Hepatocyte (in vitro differentiated cells): Measurements from ENCODE around the gene RASSF4. TPM values are rescaled to one million over a fixed set of nuclear protein-coding genes. Genes with fewer than 3 reads are reported as not detected.
A peak's percentile ranks its signal among the peaks of the same experiment; 100 is the strongest.

Experiments used
- DNase-seq: peaks from one replicate; pipeline ENCODE4 v3.0.0-alpha.2; 2016; ENCODE audit warnings: low spot score
- H2AFZ ChIP-seq: fragments of 200-600 bp; sonication (generic); 2 replicates; pipeline ENCODE4 v1.6.0; 2016; ENCODE audit warnings: antibody characterized with exemption, mild to moderate bottlenecking
- H3K27ac ChIP-seq: fragments of 200-600 bp; sonication (generic); 2 replicates; pipeline ENCODE4 v1.5.1; 2016; ENCODE audit warnings: mild to moderate bottlenecking
- H3K27me3 ChIP-seq: fragments of 200-600 bp; sonication (generic); 2 replicates; pipeline ENCODE4 v1.6.1; 2016
- H3K36me3 ChIP-seq: fragments of 200-600 bp; sonication (generic); replicated peaks from 2 replicates; pipeline ENCODE4 v1.5.1; 2016; ENCODE audit warnings: low read depth; ENCODE audit not compliant: insufficient read depth
- H3K4me1 ChIP-seq: fragments of 200-600 bp; sonication (generic); 2 replicates; pipeline ENCODE4 v1.5.1; 2016; ENCODE audit warnings: mild to moderate bottlenecking, moderate library complexity; ENCODE audit not compliant: insufficient read depth
- H3K4me2 ChIP-seq: fragments of 200-600 bp; sonication (generic); 2 replicates; pipeline ENCODE4 v1.6.0; 2016
- H3K4me3 ChIP-seq: fragments of 200-600 bp; sonication (generic); 2 replicates; pipeline ENCODE4 v1.5.1; 2016; ENCODE audit warnings: mild to moderate bottlenecking
- H3K79me2 ChIP-seq: fragments of 200-600 bp; sonication (generic); 2 replicates; pipeline ENCODE4 v1.6.0; 2017; ENCODE audit warnings: mild to moderate bottlenecking
- H3K9me2 ChIP-seq: fragments of 200-600 bp; sonication (generic); replicated peaks from 2 replicates; pipeline ENCODE4 v1.6.0; 2017; ENCODE audit warnings: mild to moderate bottlenecking; ENCODE audit not compliant: insufficient read depth
- H3K9me3 ChIP-seq: fragments of 200-600 bp; sonication (generic); 2 replicates; pipeline ENCODE4 v1.5.1; 2016; ENCODE audit warnings: low read depth, mild to moderate bottlenecking
- H4K20me1 ChIP-seq: fragments of 200-600 bp; sonication (generic); 2 replicates; pipeline ENCODE4 v1.6.0; 2016; ENCODE audit warnings: mild to moderate bottlenecking; ENCODE audit not compliant: insufficient read depth, poor library complexity, severe bottlenecking
- CTCF ChIP-seq: fragments of 200-600 bp; sonication (generic); IDR thresholded peaks from 2 replicates; pipeline ENCODE4 v1.5.1; 2016; ENCODE audit warnings: antibody characterized with exemption, mild to moderate bottlenecking; ENCODE audit not compliant: poor library complexity
- EZH2 ChIP-seq: fragments of 200-600 bp; sonication (generic); IDR thresholded peaks from 2 replicates; pipeline ENCODE4 v1.6.1; 2016; ENCODE audit warnings: antibody characterized with exemption, mild to moderate bottlenecking, borderline replicate concordance
- EZH2phosphoT487 ChIP-seq: fragments of 200-600 bp; sonication (generic); IDR thresholded peaks from one replicate; pipeline ENCODE4 v1.6.1; 2018; ENCODE audit warnings: antibody characterized with exemption, mild to moderate bottlenecking, low read depth, moderate library complexity; ENCODE audit not compliant: unreplicated experiment, severe bottlenecking
- WGBS: methylation state at CpG from one replicate; pipeline ENCODE4 v1.1.6; 2016; ENCODE audit warnings: low lambda C conversion rate; ENCODE audit errors: missing lambda C conversion rate; 5-methylcytosine and 5-hydroxymethylcytosine counted together
- polyA plus RNA-seq: library from polyadenylated mRNA; unstranded; fragments of >200 nt; fragmentation: Nextera tagmentation; extraction: Ambion mirVana; gene quantifications from 2 replicates; pipeline ENCODE4 v1.2.1, GENCODE V29; 2016
- total RNA-seq: library from RNA; depleted of rRNA; stranded (reverse); fragments of >200 nt; gene quantifications from 2 replicates; pipeline ENCODE4 v1.2.3, GENCODE V29; 2014

Gene RASSF4
- total and polyA plus RNA-seq, 2 experiments from 2014 or later = 19.2 to 20.1 TPM

DNA sequence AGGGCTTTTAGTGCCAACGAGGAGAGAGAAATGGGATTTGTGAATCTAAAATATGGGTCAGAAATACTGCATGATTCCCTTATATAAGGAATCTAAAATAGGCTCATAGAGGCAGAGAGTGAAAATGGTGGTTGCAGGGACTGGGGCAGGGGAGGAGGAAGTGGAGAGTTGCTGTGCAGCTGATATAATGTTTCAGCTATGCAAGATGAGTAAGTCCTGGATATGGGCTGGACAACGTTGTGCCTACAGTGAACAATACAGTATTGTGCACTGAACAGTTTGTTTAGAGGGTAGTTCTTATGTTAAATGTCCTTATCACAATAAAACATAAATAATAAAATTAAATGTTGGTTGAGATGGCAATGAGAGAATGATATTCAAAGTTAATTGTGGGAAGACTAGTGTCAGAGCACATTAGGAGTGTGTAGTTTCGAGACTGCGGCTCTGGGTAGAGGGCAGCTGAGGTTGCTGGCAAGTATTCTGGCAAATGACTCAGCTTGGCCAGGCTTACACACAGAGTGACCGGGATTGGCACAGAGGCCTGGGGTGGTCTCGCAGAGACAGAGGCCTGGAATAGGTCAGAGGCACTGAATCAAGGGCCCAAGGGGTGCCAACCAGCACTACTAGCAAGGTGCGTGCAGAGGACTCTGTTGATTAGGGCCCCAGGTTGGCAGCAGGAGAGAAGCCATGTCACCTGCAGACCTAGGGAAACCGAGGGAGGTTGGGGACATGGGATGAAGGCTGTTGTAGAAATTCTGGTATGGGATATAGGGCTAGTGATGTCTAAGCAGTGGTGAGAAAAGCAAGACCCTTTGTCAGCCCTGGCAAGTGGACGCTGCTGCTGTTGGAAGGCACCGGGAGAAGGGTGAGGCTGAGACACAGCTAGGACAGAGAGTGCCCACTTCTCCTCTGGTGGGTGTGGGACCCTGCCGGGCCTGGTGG, 21.8 kb downstream of the RASSF4 start:
- H3K36me3 ChIP-seq = no peaks in the 10 kb centered on the region
- no peaks in the 10 kb centered on the region for H4K20me1 ChIP-seq
- H3K4me3 ChIP-seq = no peak overlapping the region
- H3K27ac ChIP-seq = peak overlapping the region; percentile 78
- 85% methylated on average over 11 of the region's 11 CpGs for WGBS
- H3K9me2 ChIP-seq = no peaks in the 10 kb centered on the region
- TF ChIP-seq EZH2 = no peak
- no peak for TF ChIP-seq EZH2phosphoT487
- H3K4me2 ChIP-seq = peak overlapping the region; percentile 25
- no peaks in the 10 kb centered on the region for H3K27me3 ChIP-seq
- H2AFZ ChIP-seq = no peak overlapping the region
- DNase-seq = peak; percentile 70
- no peaks in the 10 kb centered on the region for H3K9me3 ChIP-seq
- peaks cover 63% of the 10 kb centered on the region for H3K4me1 ChIP-seq
- H3K79me2 ChIP-seq = peaks cover 4% of the 10 kb centered on the region

DNA sequence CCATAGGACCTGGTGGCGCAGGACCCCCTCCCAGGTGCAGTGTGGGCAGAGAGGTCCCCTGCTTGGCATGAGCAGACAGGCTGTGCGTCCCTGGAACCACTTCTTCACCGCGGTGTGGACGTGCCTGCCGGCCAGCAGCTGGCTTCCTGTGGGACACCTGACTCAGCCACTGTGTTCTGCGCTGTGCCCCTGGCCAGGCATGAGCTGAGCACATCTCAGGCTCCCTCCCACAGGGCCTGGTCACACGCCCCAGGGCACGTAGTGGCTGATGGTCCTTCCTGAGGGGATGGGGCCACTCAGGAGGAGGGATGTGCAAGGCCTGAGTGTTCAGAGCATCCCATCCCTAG, 22.5 kb downstream of the RASSF4 start:
- H3K4me3 ChIP-seq = no peak overlapping the region
- H3K9me3 ChIP-seq = no peaks in the 10 kb centered on the region
- DNase-seq = no peak
- WGBS = 94% methylated on average over 9 of the region's 9 CpGs
- no peak for TF ChIP-seq CTCF
- TF ChIP-seq EZH2phosphoT487 = no peak
- TF ChIP-seq EZH2 = no peak
- H3K79me2 ChIP-seq = peaks cover 3% of the 10 kb centered on the region
- no peak overlapping the region for H3K27ac ChIP-seq
- no peaks in the 10 kb centered on the region for H3K27me3 ChIP-seq
- no peaks in the 10 kb centered on the region for H4K20me1 ChIP-seq
- no peaks in the 10 kb centered on the region for H3K9me2 ChIP-seq
- H3K4me1 ChIP-seq = peaks cover 61% of the 10 kb centered on the region
- H3K36me3 ChIP-seq = no peaks in the 10 kb centered on the region
- no peak overlapping the region for H3K4me2 ChIP-seq
- no peak overlapping the region for H2AFZ ChIP-seq

GRCh38 chr10:44982496-44982895, 22.9 kb downstream of the RASSF4 start:
- H3K4me3 ChIP-seq = no peak overlapping the region

More at GRCh38 chr10:44982496-44982895, 22.9 kb downstream of the RASSF4 start:
- DNase-seq = no peak
- Histone ChIP-seq H3K4me2 (no peak overlapping the region), H3K9me3 (no peaks in the 10 kb centered on the region), H3K79me2 (no peaks in the 10 kb centered on the region), H3K36me3 (no peaks in the 10 kb centered on the region), H4K20me1 (no peaks in the 10 kb centered on the region), H2AFZ (no peak overlapping the region), H3K4me1 (peaks cover 57% of the 10 kb centered on the region), H3K27me3 (no peaks in the 10 kb centered on the region), H3K9me2 (no peaks in the 10 kb centered on the region), H3K27ac (no peak overlapping the region)
- WGBS = 99% methylated on average over 9 of the region's 9 CpGs
- no peak for TF ChIP-seq EZH2phosphoT487
- no peak for TF ChIP-seq CTCF
- no peak for TF ChIP-seq EZH2
